GM18526 (cell line): Measurements from ENCODE around the gene PLEK2.

Experiments used
- POLR2A ChIP-seq: IDR thresholded peaks from 3 replicates; pipeline ENCODE4 v1.6.1; 2011; ENCODE audit not compliant: insufficient read length; ENCODE audit errors: extremely low read depth

PLEK2 gene

GRCh38 chr14:67389811-67390534 is 22.0 kb downstream of the PLEK2 start:
- TF ChIP-seq POLR2A, result no peak

- TF ChIP-seq POLR2A, result no peak
Observed at GRCh38 chr14:67389275-67389674, 22.7 kb downstream of the PLEK2 start.

DNA sequence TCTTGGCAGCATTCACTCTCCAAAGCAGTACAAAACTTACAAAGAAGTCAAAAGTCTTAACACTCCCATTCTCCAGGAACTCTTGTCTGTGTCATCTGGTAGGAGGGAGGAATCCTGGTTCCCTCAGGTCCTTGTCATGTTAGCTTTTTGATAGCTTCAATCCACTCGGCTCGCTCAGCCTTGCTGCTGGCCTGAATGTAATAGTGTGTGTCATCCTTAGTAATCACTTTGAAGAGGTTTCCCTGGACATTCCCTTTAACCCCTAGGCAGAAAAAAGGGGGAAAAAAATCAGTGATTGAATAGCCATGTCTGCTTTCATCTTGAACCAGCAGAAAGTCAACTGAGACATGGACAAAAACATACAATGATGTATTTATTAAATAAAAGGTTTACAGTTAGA is 24.8 kb downstream of the PLEK2 start:
- no peak for TF ChIP-seq POLR2A

GRCh38 chr14:67385618-67386017 is 26.3 kb downstream of the PLEK2 start:
- TF ChIP-seq POLR2A, result no peak

DNA sequence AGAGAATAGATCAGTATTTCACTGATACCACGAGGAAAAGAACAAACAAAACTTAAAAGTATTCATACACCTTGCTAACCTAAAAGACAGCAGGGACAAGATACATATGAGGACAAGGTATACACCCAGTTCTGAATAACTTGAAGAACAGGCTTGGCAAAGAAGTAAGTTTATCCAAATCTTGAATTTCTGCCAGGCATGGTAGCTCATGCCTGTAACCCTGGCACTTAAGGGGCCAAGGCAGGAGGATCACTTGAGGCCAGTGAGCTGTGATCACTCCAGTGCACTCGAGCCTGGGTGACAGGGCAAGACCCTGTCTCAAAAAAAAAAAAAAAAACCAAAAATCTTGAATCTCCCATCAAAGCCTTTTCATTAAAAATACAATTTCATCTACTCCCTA is 26.8 kb downstream of the PLEK2 start:
- TF ChIP-seq POLR2A, result no peak

GRCh38 chr14:67377916-67378315 is 34.0 kb downstream of the PLEK2 start:
- no peak for TF ChIP-seq POLR2A

DNA sequence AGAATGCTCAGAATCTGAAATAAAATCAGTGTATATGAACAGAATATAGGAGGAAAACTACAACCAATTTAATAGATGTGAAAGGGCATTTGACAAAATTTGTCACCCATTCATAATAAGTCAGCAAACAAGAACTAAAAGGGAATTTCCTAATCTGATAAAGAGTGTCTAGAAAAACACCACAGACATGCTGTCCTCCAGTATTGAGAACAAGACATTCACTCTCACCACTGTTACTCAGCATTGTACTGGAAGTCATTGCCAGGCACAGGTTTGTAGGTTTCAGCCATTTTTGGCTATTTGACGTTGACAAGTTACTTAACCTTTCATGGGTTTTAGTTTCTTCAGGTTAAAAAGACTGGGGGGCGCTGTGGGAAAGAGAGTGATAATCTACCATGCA is 38.6 kb downstream of the PLEK2 start:
- TF ChIP-seq POLR2A, result no peak

DNA sequence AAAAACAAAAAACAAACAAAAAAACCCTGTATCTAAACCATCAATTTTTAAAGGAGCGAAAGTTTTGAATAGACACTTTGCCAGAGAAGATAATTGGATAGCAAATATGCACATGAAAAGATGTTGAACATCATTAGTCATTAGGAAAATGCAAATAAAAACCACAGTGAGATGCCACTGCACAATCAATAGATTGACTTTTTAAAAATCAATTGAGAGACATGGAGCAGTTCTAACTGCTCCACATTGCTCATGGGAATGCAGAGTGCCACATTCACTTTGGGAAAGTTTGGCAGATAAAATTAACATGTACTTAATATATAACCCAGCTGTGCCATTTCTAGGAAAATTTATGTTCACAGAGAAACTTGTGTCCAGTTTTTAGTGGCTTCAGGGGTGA is 39.1 kb downstream of the PLEK2 start:
- no peak for TF ChIP-seq POLR2A

- no peak for TF ChIP-seq POLR2A
Observed at GRCh38 chr14:67371247-67372148, 40.5 kb downstream of the PLEK2 start.

- TF ChIP-seq POLR2A, result no peak
Observed at GRCh38 chr14:67370830-67371229, 41.1 kb downstream of the PLEK2 start.

GRCh38 chr14:67365476-67365875 is 46.5 kb downstream of the PLEK2 start:
- TF ChIP-seq POLR2A, result no peak

DNA sequence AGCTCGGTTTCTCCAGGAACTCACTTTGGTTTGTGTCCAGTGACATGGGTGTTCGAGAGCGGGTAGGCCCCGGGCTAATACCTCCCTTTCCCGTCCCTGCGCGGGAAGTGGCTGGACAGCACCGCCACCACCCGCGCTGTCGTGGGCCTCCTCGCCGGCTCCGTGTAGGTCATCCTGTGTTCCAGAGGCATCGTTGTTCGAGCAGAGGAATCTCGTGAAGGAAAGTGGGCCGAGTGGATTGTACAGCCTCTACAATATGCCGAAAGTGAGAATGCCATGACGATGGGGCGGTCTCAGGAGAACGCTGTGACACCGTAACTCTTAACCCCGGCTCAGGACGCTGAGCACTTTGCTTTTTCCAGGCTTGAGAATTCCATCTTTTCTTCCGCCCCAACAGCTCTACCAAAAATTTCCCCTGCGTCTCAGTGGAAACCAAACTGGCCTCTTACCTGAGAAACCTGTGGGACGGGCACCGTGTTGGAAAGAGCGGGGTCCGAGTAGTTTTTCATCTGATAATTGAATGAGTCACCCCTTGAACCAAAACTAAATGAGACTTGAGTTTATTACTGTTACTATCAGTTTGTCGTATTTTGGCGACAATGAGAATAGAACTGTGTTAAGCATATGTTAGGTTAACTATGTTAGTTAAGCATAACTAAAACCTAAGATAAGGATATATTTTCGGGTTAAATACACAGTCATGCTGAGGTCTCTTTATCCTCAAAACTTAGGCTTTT is 51.3 kb downstream of the PLEK2 start:
- no peak for TF ChIP-seq POLR2A

DNA sequence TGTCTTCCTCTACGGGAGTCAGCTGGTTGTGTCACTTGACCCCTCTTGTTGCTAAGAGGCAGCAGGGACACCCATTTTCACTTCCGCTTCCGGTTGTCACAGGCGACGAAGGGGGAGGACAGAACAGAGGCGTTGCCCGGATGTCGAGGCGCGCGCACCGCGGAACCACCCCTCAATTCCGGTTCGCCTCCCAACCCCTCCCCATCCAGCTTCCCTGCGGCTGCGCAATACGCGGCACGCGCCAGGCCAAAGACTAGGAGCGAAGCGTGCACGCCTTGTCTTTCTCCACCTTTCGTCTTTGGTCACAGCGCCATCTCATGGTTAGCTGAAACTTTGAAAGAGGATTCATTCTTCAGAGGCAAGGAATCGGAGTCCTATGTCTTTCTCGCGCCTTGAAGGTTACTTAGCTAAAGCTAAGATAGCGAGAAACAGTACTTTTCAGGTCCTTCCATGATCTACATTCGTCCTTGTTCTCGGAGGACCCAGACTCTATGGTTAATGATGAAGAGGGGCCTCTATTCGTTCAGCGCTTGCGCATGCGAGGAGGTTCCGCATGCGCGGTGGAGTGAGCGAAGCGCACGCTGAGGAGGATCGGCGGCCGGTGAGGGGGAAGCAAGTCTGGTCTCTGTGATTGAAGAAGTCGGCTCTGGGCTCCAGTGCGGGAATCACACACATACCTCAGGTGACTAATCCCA is 52.0 kb downstream of the PLEK2 start, which contains the start of the genes ATP6V1D and EIF2S1:
ATP6V1D (minus strand) TSS at position 30 of the 695 bp plus-strand sequence. CDS start 106 bp downstream, outside the sequence.
EIF2S1 (plus strand) TSS at position 554 of the 695 bp plus-strand sequence. CDS start 4,440 bp downstream, outside the sequence.
- TF ChIP-seq POLR2A, result peak; percentile 87

GRCh38 chr14:67358924-67359774 is 52.8 kb downstream of the PLEK2 start:
- peak; percentile 68 for TF ChIP-seq POLR2A
